ENCODE measurements around the gene PPP1CA.
"Not testable (repeated sequence)": the region's sequence is repeated elsewhere in the genome, so short reads cannot be mapped to it uniquely, and the experiment has no call there.

Gene PPP1CA

GRCh38 chr11:67434395-67434881 is 32.8 kb upstream of the PPP1CA start:
- DNase-seq, result no peak

- DNase-seq, result no peak
Observed at GRCh38 chr11:67433536-67434394, 32.1 kb upstream of the PPP1CA start.

GRCh38 chr11:67432655-67433349 is 31.1 kb upstream of the PPP1CA start:
- DNase-seq, result no peak

GRCh38 chr11:67431346-67432249 is 29.9 kb upstream of the PPP1CA start:
- no peak for DNase-seq

GRCh38 chr11:67429722-67430121 is 28.1 kb upstream of the PPP1CA start:
- no peak for DNase-seq

- no peak for DNase-seq
Observed at GRCh38 chr11:67429038-67429668, 27.5 kb upstream of the PPP1CA start.

- DNase-seq, result peak; percentile 94 to 99 (median 98)
Observed at GRCh38 chr11:67428052-67429001, 26.7 kb upstream of the PPP1CA start, which contains the start of gene RPS6KB2. TSS of gene RPS6KB2 (plus strand) at chr11:67428494. CDS start at chr11:67428546, 52 bp downstream.

- not testable (repeated sequence) for DNase-seq
Observed at GRCh38 chr11:67427364-67427859, 25.8 kb upstream of the PPP1CA start.

GRCh38 chr11:67423891-67424613 is 22.4 kb upstream of the PPP1CA start:
- no peak for DNase-seq

GRCh38 chr11:67423466-67423865 is 21.8 kb upstream of the PPP1CA start:
- DNase-seq, result no peak

GRCh38 chr11:67422891-67423290 is 21.2 kb upstream of the PPP1CA start:
- no peak for DNase-seq

- no peak for DNase-seq
Observed at GRCh38 chr11:67421430-67422031, 19.9 kb upstream of the PPP1CA start.

GRCh38 chr11:67420646-67421429 is 19.2 kb upstream of the PPP1CA start:
- peak; percentile 98 to 99 (median 99) for DNase-seq

- DNase-seq, result no peak
Observed at GRCh38 chr11:67420147-67420645, 18.5 kb upstream of the PPP1CA start.

- DNase-seq, result no peak
Observed at GRCh38 chr11:67419325-67420049, 17.8 kb upstream of the PPP1CA start.

GRCh38 chr11:67418476-67419281 is 17.0 kb upstream of the PPP1CA start:
- peak in 2 of 4 experiments; percentile 30 to 39 for DNase-seq

GRCh38 chr11:67417425-67417824 is 15.8 kb upstream of the PPP1CA start:
- DNase-seq, result no peak

All from activated CD4-positive, CD25-positive, alpha-beta regulatory T cell (primary cell).